ENCODE measurements around the gene EIF3C.
"Not testable (repeated sequence)": the region's sequence is repeated elsewhere in the genome, so short reads cannot be mapped to it uniquely, and the experiment has no call there.

Gene EIF3C, protein sequence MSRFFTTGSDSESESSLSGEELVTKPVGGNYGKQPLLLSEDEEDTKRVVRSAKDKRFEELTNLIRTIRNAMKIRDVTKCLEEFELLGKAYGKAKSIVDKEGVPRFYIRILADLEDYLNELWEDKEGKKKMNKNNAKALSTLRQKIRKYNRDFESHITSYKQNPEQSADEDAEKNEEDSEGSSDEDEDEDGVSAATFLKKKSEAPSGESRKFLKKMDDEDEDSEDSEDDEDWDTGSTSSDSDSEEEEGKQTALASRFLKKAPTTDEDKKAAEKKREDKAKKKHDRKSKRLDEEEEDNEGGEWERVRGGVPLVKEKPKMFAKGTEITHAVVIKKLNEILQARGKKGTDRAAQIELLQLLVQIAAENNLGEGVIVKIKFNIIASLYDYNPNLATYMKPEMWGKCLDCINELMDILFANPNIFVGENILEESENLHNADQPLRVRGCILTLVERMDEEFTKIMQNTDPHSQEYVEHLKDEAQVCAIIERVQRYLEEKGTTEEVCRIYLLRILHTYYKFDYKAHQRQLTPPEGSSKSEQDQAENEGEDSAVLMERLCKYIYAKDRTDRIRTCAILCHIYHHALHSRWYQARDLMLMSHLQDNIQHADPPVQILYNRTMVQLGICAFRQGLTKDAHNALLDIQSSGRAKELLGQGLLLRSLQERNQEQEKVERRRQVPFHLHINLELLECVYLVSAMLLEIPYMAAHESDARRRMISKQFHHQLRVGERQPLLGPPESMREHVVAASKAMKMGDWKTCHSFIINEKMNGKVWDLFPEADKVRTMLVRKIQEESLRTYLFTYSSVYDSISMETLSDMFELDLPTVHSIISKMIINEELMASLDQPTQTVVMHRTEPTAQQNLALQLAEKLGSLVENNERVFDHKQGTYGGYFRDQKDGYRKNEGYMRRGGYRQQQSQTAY

DNA sequence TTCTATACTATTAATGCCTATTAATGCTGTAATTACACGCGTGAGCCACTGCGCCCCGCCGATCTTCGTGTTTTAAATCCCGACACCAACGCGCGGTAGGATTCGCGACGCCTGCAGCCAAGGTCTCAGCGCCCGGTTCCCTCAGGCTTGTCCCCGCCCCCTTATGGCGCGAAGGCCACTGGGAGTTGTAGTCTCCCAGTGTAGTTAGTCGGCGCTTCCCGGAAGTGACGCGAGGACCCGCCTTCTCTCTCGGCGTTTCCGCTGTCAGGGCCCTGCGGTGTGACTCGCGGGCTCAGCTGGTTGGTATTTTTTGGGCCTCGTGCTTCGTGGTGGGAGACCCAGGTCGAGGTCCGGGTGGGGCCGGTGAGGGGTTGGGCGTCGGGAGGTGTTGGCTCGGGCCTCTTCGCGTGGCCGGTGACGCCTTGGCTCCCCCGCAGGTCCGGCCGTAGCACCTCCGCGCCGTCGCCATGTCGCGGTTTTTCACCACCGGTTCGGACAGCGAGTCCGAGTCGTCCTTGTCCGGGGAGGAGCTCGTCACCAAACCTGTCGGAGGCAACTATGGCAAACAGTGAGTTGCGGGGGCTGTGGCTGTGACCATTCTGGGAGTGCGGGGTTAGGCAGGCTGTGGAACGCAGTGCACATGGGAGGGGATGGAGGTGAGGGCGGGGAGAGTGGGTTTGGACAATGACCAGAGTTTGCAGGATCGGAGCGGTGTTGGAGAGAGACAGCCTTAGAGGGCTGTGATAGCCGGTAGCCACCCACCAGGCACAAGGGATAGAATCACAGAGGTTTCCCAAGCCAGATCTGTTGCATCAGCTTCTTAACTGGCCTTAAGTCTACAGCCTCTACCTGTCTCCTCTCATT lies at the start of gene EIF3C:
EIF3C (plus strand) TSS at position 245 of the 864 bp plus-strand sequence; CDS start at position 468, 223 bp downstream.
- not testable (repeated sequence) for DNase-seq (ENCODE audit: low spot score)

DNA sequence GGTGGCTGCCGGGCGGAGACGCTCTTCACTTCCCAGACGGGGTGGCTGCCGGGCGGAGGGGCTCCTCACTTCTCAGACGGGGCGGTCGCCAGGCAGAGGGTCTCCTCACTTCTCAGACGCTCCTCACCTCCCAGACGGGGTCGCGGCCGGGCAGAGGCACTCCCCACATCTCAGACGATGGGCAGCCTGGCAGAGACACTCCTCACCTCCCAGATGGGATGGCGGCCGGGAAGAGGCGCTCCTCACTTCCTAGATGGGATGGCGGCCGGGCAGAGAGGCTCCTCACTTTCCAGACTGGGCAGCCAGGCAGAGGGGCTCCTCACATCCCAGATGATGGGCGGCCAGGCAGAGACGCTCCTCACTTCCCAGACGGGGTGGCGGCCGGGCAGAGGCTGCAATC lies 45.0 kb upstream of the EIF3C start:
- not testable (repeated sequence) for DNase-seq (ENCODE audit: low spot score)

DNA sequence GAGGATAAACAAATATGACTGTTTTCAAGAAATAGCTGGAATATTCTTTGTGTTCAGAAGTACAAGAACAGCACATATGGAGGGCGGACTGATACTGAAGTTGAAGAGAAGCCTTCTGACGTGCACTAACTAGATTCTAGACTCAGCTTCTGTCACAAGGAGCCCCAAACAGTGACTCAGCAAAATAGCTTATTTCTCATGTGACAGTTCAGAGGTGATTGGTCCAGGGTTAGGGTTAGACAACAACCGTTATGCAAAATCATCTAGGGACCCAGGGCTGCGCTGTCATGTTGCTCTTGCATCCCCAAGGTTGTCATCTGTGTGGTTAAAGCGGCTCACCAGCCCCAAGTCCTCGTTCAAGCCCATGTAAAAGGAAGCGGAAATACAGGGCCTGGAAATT lies 43.8 kb upstream of the EIF3C start:
- not testable (repeated sequence) for DNase-seq (ENCODE audit: low spot score)

DNA sequence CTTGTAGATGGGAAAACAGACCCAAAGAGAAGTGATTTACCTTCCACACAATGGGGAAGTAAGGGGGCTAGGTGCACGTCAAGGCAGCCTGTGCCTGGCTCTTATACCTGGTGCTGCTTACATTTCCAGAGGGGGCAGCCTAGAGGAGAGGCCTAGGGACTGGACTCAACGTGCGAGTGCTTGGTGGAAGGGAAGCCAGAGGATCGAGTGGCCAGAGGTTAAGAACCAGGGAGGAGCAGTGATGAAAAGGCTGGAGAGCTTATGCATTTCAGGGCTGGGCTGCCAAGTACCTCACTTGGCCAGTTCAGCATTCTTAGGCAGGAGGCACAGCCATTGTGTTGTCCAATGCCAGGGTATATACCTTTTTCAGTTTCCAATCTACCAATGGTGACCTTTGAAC lies 43.1 kb upstream of the EIF3C start:
- not testable (repeated sequence) for DNase-seq (ENCODE audit: low spot score)

DNA sequence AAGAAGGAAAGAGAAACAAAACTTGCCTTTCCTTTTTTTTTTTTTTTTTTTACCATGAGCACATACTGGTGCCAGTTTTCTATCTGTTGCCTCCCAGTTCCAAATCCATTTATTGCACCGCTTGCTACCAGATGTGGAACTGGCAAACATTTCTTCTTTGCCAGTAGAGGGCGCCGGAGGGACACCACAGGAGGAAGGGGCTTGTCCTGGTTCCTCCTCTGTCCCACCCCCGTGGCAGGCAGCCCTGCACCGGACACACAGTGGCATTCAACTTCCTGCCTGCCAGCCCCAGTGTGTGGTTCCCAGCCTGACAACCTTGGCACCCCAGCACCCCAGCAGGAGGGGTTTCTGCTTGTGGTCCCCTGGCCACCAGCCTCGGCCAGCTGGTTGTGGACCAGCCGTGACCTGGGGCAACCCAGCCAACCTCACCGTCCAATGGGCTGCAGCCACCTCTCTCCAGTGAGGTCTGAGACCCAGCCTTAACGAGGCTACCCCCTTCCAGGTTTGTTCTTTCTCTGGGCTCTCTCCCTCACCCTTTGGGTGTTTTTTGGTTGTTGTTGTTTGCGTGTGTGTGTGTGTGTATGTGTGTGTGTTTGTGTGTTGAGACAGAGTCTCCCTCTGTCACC lies 22.8 kb upstream of the EIF3C start:
- not testable (repeated sequence) for DNase-seq (ENCODE audit: low spot score)

DNA sequence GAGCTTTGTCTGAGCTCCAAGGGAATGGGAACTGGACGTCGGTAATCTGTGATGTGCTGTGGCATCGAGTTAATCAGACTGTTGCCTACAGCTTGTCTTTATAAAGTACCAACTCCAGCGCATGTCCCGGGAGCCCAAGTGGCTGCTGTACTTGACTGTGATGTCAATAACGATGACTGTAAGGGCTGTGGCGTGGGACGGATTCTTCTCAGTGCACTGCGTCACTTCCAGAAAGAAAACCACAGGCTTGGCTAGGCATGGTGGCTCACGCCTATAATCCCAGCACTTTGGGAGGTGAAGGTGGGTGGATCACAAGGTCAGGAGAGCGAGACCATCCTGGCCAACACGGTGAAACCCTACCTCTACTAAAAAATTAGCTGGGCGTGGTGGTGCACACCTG lies 21.8 kb upstream of the EIF3C start:
- DNase-seq (ENCODE audit: low spot score), result not testable (repeated sequence)

DNA sequence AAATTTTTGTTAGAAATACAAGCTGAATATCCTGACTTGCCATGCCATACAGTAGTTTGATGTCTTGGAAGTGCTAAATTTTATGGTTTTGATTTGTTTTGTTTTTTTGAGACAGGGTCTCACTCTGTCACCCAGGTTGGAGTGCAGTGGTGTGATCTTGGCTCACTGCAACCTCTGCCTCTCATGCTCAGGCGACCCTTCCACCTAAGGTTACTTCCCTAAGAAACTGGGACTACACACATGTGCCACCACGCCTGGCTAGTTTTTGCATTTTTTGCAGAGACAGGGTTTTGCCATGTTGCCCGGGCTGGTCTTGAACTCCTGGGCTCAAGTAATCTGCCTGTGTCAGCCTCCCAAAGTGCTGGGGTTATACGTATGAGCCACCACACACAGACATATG lies 19.5 kb upstream of the EIF3C start:
- DNase-seq (ENCODE audit: low spot score), result not testable (repeated sequence)

DNA sequence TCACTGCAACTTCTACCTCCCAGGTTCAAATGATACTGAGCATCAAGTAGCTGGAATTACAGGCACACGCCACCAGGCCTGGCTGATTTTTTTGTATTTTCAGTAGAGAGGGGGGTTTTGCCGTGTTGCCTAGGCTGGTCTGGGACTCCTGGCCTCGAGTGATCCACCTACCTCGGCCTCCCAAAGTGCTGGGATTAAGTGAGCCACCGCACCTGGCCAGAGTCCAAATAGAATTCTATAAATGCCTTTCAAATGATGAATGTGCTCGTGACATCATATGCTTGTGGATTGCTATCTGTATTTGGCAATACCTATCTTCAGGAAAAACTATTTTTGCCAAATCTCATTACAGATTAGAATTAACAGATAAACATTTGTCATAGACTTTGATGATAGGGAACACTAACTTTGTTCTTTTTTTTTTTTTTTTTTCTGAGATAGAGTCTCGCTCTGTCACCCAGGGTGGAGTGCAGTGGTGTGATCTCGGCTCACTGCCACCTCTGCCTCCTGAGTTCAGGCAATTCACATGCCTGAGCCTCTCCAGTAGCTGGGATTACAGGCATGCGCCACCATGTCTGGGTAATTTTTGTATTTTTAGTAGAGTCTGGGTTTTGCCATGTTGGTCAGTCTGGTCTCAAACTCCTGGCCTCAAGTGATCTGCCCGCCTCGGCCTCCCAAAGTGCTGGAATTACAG lies 17.9 kb upstream of the EIF3C start:
- not testable (repeated sequence) for DNase-seq (ENCODE audit: low spot score)

DNA sequence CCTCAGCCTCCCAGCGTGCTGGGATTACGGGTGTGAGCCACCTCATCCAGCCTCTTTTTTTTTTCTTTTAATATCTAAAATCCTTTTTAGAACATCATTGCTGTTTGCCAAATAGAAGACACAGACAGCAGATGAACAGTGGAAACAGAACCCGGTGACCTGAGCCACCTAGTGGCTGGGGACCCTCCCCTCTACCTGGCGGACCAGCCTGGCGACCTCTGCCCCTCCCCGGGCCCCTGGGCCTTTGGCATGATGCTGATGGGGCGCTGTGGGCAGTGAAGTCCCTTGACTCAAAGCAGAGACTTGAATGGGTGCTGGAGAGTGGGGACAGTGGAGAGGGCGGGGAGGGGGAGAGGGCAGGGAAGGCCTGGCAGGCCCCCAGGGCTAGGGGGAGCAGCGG lies 11.5 kb upstream of the EIF3C start:
- DNase-seq (ENCODE audit: low spot score), result not testable (repeated sequence)

DNA sequence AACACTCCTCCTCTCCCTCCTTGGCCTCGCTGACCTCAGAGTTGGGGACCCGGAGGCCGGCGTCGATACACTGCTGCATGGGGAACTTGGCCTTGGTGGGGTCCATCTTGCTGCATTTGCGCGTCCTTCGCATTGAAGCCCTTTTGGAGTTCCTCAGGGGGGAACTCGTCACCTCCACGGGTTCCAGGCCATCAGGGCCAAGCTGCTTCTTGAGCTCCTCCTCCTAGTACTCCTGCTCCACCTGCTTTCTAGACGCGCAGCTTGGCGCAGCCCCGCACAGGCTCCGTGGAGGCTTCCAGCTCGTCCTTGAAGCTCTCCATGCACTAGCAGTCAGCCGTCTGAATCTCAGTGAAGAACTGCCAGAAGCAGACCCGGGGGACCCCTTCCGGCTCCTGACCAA lies 10.9 kb upstream of the EIF3C start:
- not testable (repeated sequence) for DNase-seq (ENCODE audit: low spot score)

DNA sequence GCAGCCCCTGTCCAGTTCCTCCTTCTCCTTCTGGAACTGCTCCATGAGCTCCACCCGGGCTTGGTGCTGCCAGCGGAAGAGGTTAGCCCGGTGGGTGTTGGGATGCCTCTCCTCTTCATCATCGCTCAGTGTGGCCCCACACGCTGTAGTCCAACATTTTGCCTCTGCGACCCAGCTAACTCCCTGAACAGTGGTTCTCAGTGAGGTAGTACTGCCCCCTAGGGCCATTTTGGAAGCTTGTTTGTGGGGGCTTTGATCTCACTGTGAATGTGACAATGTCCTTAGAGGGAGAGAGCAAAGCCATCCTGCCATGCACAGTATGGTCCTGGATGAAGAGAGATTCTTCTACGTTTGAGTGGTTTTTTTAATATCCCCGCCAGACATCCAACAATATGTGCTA lies 9.9 kb upstream of the EIF3C start:
- not testable (repeated sequence) for DNase-seq (ENCODE audit: low spot score)

DNA sequence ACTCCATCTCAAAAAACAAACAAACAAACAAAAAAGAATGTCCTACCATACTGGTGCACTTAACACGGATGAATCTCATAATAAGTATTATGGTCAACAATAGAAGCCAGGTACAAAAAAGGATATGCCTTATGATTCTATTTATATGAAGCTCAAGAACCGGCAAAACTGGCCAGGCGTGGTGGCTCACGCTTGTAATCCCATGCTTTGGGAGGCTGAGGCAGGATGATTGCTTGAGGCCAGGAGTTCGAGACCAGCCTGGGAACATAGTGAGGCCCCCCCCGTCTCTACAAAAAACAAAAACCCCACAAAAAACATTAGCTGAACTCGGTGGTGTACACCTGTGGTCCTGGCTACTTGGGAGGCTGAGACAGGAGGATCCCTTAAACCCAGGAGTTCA lies 7.0 kb upstream of the EIF3C start:
- DNase-seq (ENCODE audit: low spot score), result not testable (repeated sequence)

DNA sequence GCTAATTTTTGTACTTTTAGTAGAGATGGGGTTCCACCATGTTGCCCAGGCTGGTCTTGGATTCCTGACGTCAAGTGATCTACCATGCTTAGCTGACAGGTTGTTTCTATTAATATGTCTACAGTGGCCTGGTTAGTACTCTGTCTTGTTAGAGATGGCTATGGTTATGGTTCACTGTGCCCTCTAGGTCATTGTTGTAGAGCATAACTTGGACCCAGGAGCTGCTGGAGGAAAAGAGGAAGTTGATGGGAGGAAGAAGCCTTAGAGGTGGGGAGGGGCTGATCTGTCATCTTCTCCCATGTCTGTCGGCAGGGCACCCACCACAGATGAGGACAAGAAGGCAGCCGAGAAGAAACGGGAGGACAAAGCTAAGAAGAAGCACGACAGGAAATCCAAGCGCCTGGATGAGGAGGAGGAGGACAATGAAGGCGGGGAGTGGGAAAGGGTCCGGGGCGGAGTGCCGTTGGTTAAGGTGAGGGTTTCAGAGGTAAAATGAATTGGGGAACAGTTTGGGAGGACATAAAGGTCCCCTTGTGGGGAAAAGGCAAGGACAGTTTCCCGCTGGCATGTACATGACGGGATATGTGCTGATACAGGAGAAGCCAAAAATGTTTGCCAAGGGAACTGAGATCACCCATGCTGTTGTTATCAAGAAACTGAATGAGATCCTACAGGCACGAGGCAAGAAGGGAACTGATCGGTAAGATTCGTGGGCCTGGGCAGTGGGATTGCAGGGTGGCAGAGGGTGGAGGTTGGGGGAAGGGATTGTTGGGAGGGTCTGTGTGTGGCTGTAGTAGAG lies 11.8 kb downstream of the EIF3C start:
- not testable (repeated sequence) for DNase-seq (ENCODE audit: low spot score)

DNA sequence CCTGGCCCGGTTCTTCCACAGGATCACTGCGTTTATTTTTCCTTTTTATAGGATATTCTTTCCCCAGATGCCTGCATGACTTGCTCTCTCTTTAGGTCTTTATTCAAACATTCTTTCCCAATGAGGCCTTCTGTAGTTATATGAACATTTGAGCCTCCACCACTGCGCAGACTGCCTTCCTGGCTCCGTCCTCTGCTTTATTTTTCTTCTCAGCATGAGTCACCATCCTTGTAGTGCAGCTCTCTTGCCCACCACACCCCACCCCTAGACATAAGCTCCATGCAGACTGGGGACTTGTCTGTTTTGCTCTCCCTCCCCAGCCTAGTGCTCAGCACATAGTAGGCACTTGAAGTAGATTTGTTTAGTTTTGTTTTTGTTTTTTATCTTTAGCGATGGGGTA lies 20.0 kb downstream of the EIF3C start:
- DNase-seq (ENCODE audit: low spot score), result not testable (repeated sequence)

DNA sequence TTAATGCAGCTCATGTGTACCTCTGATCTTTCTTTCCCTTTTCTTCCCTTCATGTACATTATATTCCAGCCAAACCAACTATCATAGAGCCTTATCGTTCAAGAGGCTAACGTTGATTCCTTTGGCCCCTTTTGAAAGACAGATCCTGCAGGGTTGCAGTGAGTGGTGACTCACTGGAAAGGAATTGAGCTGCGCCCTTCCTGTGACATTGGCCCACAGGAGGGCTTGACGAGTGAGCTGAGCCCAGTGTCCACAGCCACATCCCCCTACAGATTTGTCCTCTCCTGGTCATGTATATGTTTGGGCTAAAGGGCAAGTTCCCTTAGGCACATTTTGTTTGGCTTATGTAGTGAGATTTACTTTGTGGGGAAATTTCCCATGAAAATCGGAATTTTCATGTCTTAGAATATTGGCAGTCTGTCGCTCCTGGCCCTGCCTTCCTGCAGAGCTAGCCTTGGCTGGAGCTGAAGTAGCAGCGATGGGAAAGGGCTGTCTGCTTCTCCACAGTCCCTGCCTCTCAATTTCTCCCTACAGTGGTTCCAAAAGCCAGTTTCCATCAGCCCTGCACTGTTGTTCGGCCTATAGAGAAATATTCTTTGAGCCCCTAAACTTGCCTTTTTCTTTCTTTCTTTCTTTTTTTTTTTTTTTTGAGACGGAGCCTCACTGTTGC lies 21.3 kb downstream of the EIF3C start:
- DNase-seq (ENCODE audit: low spot score), result not testable (repeated sequence)

DNA sequence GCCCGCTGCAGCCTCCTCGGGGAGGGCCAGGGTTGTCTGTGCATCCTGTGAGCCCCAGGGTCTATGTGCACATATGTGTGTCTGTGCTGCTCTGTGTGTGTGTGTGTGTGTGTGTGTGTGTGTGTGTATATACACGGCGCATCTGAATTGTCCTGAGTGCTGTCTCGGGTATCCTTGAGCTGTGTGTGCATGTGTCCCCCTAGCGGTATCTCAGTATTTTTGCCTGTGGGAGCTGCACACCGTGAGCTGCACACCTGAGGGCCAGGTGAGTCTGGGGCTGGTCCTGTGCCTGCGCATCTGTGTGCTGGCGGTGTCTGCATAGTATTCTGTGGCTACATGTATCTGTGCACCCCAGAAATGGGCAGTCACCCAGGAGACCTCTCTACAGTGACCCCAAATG lies 28.5 kb downstream of the EIF3C start:
- DNase-seq (ENCODE audit: low spot score), result not testable (repeated sequence)

DNA sequence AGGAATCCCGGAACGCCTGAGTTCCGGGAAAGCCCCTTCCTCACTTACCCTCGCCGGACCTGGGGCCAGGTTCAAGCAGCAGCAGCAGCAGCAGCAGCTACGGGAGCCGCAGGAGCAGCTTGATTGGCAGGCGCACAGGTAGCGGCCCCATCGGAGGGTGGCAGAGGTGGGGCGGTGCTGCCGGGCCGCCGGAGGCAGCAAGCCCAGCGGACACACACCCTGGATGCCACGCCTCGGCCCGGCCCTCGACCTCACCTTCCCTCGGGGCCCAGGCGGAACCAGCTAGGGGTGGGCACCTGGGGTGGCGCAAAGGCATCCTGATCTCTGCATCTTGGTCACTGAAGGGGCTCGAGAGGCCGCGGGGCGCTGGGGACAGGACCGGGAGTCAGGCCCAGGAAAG lies 29.4 kb downstream of the EIF3C start:
- not testable (repeated sequence) for DNase-seq (ENCODE audit: low spot score)

DNA sequence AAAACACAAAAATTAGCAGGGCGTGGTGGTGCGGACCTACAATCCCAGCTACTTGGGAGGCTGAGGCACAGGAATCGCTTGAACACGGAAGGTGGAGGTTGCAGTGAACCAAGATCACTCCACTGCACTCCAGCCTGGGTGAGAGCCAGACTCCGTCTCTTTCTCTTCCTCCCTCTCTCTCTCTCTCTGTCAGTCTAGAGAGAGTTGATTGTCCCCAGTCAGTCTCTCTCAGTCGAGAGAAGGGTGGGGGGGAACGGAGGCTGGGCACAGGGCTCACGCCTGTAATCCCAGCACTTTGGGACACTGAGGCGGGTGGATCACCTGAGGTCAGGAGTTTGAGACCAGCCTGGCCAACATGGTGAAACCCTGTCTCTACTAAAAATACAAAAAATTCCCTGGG lies 30.0 kb downstream of the EIF3C start:
- DNase-seq (ENCODE audit: low spot score), result not testable (repeated sequence)

DNA sequence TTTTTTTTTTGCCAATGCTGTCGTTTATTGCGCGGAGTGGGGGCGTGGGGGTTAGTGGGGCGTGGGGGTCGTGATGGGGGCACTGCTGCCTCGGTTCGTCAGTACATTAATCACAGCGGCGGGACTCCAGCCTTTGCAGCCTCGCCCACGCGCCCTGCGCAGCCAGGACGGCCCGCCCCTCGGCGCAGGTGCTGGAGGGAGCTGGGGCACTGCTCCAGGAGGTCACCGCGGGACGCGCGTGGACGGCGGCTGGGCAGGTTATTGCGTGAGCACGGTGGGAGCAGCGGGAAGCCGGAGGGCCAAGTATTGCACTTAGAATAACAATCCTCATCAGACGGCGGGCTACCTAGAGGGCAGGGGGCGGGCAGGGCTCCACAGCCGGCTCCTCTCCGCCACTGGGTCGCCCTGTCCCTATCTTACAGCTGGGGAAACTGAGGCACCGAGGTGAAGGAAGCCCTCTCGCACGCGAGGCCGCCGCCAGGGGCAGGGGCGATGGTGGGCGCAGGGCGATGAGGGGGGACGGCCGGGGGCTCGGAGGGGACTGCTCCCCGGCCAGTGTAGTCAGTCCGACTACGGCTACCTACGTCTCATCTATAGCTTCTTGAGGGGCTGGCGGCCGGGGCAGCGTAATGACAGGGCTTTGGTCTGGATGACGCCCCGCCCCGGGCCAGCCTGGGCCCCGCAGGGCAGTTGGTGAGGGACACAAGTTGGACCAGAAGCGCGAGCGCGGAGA lies 35.5 kb downstream of the EIF3C start:
- not testable (repeated sequence) for DNase-seq (ENCODE audit: low spot score)

Measured in CD4-positive, alpha-beta T cell treated with Interleukin-15 for 4 hours (primary cell).